HCT116 (cell line): Measurements from ENCODE around the gene PRKAG2. TPM values are rescaled to one million over a fixed set of nuclear protein-coding genes. Genes with fewer than 3 reads are reported as not detected.

Experiments
- ATAC-seq: fragments of 200-7000 bp; cut with Tn5 transposase; 2 replicates; pipeline ENCODE4 v1.9.1; 2020; ENCODE audit warnings: mild to moderate bottlenecking, moderate library complexity
- BruUV-seq: library from RNA; stranded (reverse); fragments of 400-500 nt; replicated peaks from 2 replicates; lab custom pipeline; 2021; lab: Mats Ljungman, UMichigan
- CTCF ChIA-PET: fragments of 300-600 bp; sonication (Branson Sonifier 250); formaldehyde crosslinking; loops from one replicate; lab custom pipeline; 2021; ENCODE audit warnings: antibody characterized with exemption; lab: Charles Lee
- POLR2A ChIA-PET: fragments of 300-600, 350-600 bp; sonication (Branson Sonifier 250); formaldehyde crosslinking; loops from one replicate; lab custom pipeline; 2021; ENCODE audit warnings: antibody characterized with exemption; lab: Charles Lee
- RAD21 ChIA-PET, 2 experiments: fragments of 300-600 bp; sonication (Branson Sonifier 250); formaldehyde crosslinking; loops; one replicate each; lab custom pipeline; 2023; ENCODE audit warnings: low total read pairs in 2 of 2; ENCODE audit not compliant: uncharacterized antibody in 2 of 2, unreplicated experiment in 2 of 2, low non-redundant PET in 1 of 2; lab: Charles Lee
- DNase-seq: peaks from one replicate; pipeline ENCODE4 v3.0.0-alpha.2; 2010; ENCODE audit warnings: low read depth, low spot score
- H2AFZ ChIP-seq: fragments of 200-600 bp; shearing (Covaris generic), sonication (generic); 2 replicates; pipeline ENCODE4 v1.6.1; 2017; ENCODE audit warnings: low read depth, mixed run types, mixed read lengths, antibody characterized with exemption, low read length; ENCODE audit not compliant: poor library complexity, severe bottlenecking
- H3K27ac ChIP-seq: 2 replicates; pipeline ENCODE4 v1.5.1; 2012; ENCODE audit warnings: low read depth, low read length
- H3K27me3 ChIP-seq: fragments of 200-600 bp; sonication (generic); 2 replicates; pipeline ENCODE4 v1.6.1; 2016; ENCODE audit warnings: mixed run types, low read length, mixed read lengths; ENCODE audit not compliant: insufficient read depth
- H3K36me3 ChIP-seq, 2 experiments: fragments of 200-500 bp in 1 of 2; fragments of 200-600 bp in 1 of 2; sonication (Bioruptor generic) in 1 of 2; sonication (generic) in 1 of 2; 2 replicates each; pipeline versions ENCODE4 v1.5.1 to v1.6.1; 2014 to 2016; ENCODE audit warnings: low read length in 2 of 2, inconsistent platforms in 1 of 2, mixed read lengths in 1 of 2, mixed run types in 1 of 2; ENCODE audit not compliant: insufficient read depth in 2 of 2, control insufficient read depth in 1 of 2
- H3K4me1 ChIP-seq, 2 experiments: fragments of 200-600 bp in 1 of 2; sonication (generic) in 1 of 2; 2 replicates each; pipeline versions ENCODE4 v1.5.1 to v1.6.1; 2012 to 2017; ENCODE audit warnings: low read length in 2 of 2, inconsistent platforms in 1 of 2, mild to moderate bottlenecking in 1 of 2, mixed read lengths in 1 of 2, mixed run types in 1 of 2, moderate library complexity in 1 of 2; ENCODE audit not compliant: insufficient read depth in 2 of 2, control insufficient read depth in 1 of 2
- H3K4me2 ChIP-seq: fragments of 200-600 bp; sonication (generic); 2 replicates; pipeline ENCODE4 v1.6.1; 2017; ENCODE audit warnings: mixed run types, low read length, mixed read lengths
- H3K4me3 ChIP-seq, 2 experiments: fragments of 200-600 bp in 1 of 2; sonication (generic) in 1 of 2; replicated peaks in 1 of 2; 2 replicates each; pipeline ENCODE4 v1.5.1; 2011 to 2016; ENCODE audit warnings: low read length in 2 of 2, control low read depth in 1 of 2, low read depth in 1 of 2, mild to moderate bottlenecking in 1 of 2, mixed read lengths in 1 of 2, mixed run types in 1 of 2
- H3K79me2 ChIP-seq: fragments of 200-600 bp; sonication (generic); 2 replicates; pipeline ENCODE4 v1.6.1; 2017; ENCODE audit warnings: mild to moderate bottlenecking, mixed run types, low read length, moderate library complexity, mixed read lengths; ENCODE audit not compliant: insufficient read depth
- H3K9ac ChIP-seq: fragments of 200-600 bp; sonication (generic); 2 replicates; pipeline ENCODE4 v1.6.1; 2016; ENCODE audit warnings: low read length, mixed read lengths
- H3K9me2 ChIP-seq: fragments of 200-600 bp; sonication (generic), shearing (Covaris generic); 2 replicates; pipeline ENCODE4 v1.6.1; 2017; ENCODE audit warnings: mixed run types, mild to moderate bottlenecking, moderate library complexity; ENCODE audit not compliant: insufficient read depth
- H3K9me3 ChIP-seq, 2 experiments: fragments of 200-500 bp in 1 of 2; fragments of 200-600 bp in 1 of 2; sonication (Bioruptor generic) in 1 of 2; sonication (generic) in 1 of 2; 2 replicates each; pipeline ENCODE4 v1.6.1; 2014 to 2017; ENCODE audit warnings: low read length in 2 of 2, mixed read lengths in 2 of 2, inconsistent platforms in 1 of 2, low read depth in 1 of 2, mild to moderate bottlenecking in 1 of 2, mixed run types in 1 of 2, moderate library complexity in 1 of 2; ENCODE audit not compliant: control insufficient read depth in 1 of 2, insufficient read depth in 1 of 2
- H4K20me1 ChIP-seq: fragments of 200-600 bp; sonication (generic), shearing (Covaris generic); 2 replicates; pipeline ENCODE4 v1.6.1; 2017; ENCODE audit warnings: mixed run types, mild to moderate bottlenecking, moderate library complexity; ENCODE audit not compliant: insufficient read depth
- ATF3 ChIP-seq: IDR thresholded peaks from 2 replicates; pipeline ENCODE4 v1.6.1; 2012
- CEBPB ChIP-seq: IDR thresholded peaks from 2 replicates; pipeline ENCODE4 v1.6.1; 2012; ENCODE audit warnings: low read depth
- CTCF ChIP-seq, 3 experiments: fragments of 200-600 bp in 1 of 3; sonication (generic) in 1 of 3; IDR thresholded peaks in 2 of 3; conservative IDR thresholded peaks in 1 of 3; 2 replicates each; pipeline ENCODE4 v1.5.1; 2012 to 2017; ENCODE audit warnings: low read depth in 2 of 3, low read length in 2 of 3, antibody characterized with exemption in 1 of 3, borderline replicate concordance in 1 of 3, control low read depth in 1 of 3, mild to moderate bottlenecking in 1 of 3, mixed read lengths in 1 of 3, mixed run types in 1 of 3, moderate library complexity in 1 of 3; ENCODE audit not compliant: insufficient read depth in 1 of 3
- EZH2phosphoT487 ChIP-seq: fragments of 200-600 bp; IDR thresholded peaks from 2 replicates; pipeline ENCODE4 v1.6.1; 2018; ENCODE audit warnings: antibody characterized with exemption, borderline replicate concordance
- FOSL1 ChIP-seq: IDR thresholded peaks from 2 replicates; pipeline ENCODE4 v1.6.1; 2012; ENCODE audit warnings: low read depth
- JUND ChIP-seq: IDR thresholded peaks from 2 replicates; pipeline ENCODE4 v1.6.1; 2012
- POLR2A ChIP-seq: IDR thresholded peaks from 2 replicates; pipeline ENCODE4 v1.7.0; 2011; ENCODE audit warnings: borderline replicate concordance; ENCODE audit not compliant: insufficient read depth, insufficient read length; ENCODE audit errors: extremely low read depth
- POLR2AphosphoS5 ChIP-seq: IDR thresholded peaks from 2 replicates; pipeline ENCODE4 v1.6.1; 2011; ENCODE audit warnings: mild to moderate bottlenecking, low read depth, low read length, moderate library complexity
- RAD21 ChIP-seq: IDR thresholded peaks from 2 replicates; pipeline ENCODE4 v1.6.1; 2012; ENCODE audit warnings: low read depth, mild to moderate bottlenecking
- SIN3A ChIP-seq: IDR thresholded peaks from 2 replicates; pipeline ENCODE4 v1.6.1; 2012; ENCODE audit warnings: low read depth
- SRF ChIP-seq: IDR thresholded peaks from 2 replicates; pipeline ENCODE4 v1.6.1; 2012; ENCODE audit warnings: low read depth
- ZBTB33 ChIP-seq: IDR thresholded peaks from 2 replicates; pipeline ENCODE4 v1.6.1; 2011; ENCODE audit warnings: mild to moderate bottlenecking, low read length, moderate library complexity; ENCODE audit not compliant: insufficient replicate concordance; ENCODE audit errors: extremely low read depth
- ZFX ChIP-seq: fragments of 450-650 bp; IDR thresholded peaks from 2 replicates; pipeline ENCODE4 v1.6.1; 2017
- intact Hi-C: fragments of 100-400 bp; cut with micrococcal nuclease; formaldehyde crosslinking; loops from 2 replicates; pipeline ENCODE4 v1.10.0; 2022
- total RNA-seq: library from RNA; stranded (reverse); gene quantifications from one replicate; pipeline ENCODE4 v1.2.1, GENCODE V29; 2021; ENCODE audit not compliant: unreplicated experiment

The PRKAG2 gene
- total RNA-seq, 1 experiment from 2014 or later: 23.6 TPM

- ATAC-seq (no peak), DNase-seq (no peak)
- Histone ChIP-seq H3K27me3 (no peaks in the 10 kb centered on the region), H4K20me1 (no peaks in the 10 kb centered on the region), H3K79me2 (no peaks in the 10 kb centered on the region), H3K4me2 (no peak overlapping the region), H3K9me2 (no peaks in the 10 kb centered on the region), H3K9ac (no peak overlapping the region), H3K4me3 (no peak overlapping the region), H3K36me3 (no peaks in the 10 kb centered on the region), H3K27ac (no peak overlapping the region), H2AFZ (no peak overlapping the region), H3K4me1 (peaks cover 4 to 18% of the 10 kb centered on the region in 2 experiments; a peak in 3 of 4 replicates), H3K9me3 (no peaks in the 10 kb centered on the region)
- RAD21 ChIA-PET: no interaction called here
- CTCF ChIA-PET: no interaction called here
- POLR2A ChIA-PET: no interaction called here
- intact Hi-C loops: no loop called here
- BruUV-seq: no TSS peak
- TF ChIP-seq ZFX (no peak), RAD21 (no peak)
Measured at GRCh38 chr7:151805191-151805590, 71.7 kb downstream of the PRKAG2 start.

- no peak overlapping the region for H2AFZ ChIP-seq
- H3K9me3 ChIP-seq: no peaks in the 10 kb centered on the region
- DNase-seq: no peak
- H3K36me3 ChIP-seq: no peaks in the 10 kb centered on the region
- intact Hi-C loops: no loop called here
- H3K27me3 ChIP-seq: no peaks in the 10 kb centered on the region
- H3K4me3 ChIP-seq: no peak overlapping the region
- RAD21 ChIA-PET: no interaction called here
- no peak for ATAC-seq
- POLR2A ChIA-PET: no interaction called here
- no peak overlapping the region for H3K4me2 ChIP-seq
- H3K9ac ChIP-seq: no peak overlapping the region
- no TSS peak for BruUV-seq
- no peak for TF ChIP-seq CEBPB
- no peak for TF ChIP-seq SIN3A
- TF ChIP-seq SRF: no peak
- TF ChIP-seq ZFX: no peak
- no peak for TF ChIP-seq EZH2phosphoT487
- TF ChIP-seq POLR2A: no peak
- no peak for TF ChIP-seq POLR2AphosphoS5
- no peak for TF ChIP-seq ZBTB33
- TF ChIP-seq JUND: no peak
- no peak for TF ChIP-seq ATF3
- TF ChIP-seq CTCF (IDR thresholded peaks at IDR 0.05 in 2 of 3, conservative IDR thresholded peaks at IDR 0.05 in 1 of 3; ENCODE audit: borderline replicate concordance in 1 of 3, insufficient read depth in 1 of 3, low read depth in 2 of 3, low read length in 2 of 3): no peak
- no peak for TF ChIP-seq FOSL1
- no peaks in the 10 kb centered on the region for H4K20me1 ChIP-seq
- no peak overlapping the region for H3K27ac ChIP-seq
- H3K4me1 ChIP-seq: peaks cover 4 to 18% of the 10 kb centered on the region in 2 experiments; a peak in 3 of 4 replicates
- no peaks in the 10 kb centered on the region for H3K79me2 ChIP-seq
- CTCF ChIA-PET: no interaction called here
- no peaks in the 10 kb centered on the region for H3K9me2 ChIP-seq
Measured at GRCh38 chr7:151804756-151805155, 72.2 kb downstream of the PRKAG2 start.
